ENCODE measurements around the gene REEP5. TPM values are rescaled to one million over a fixed set of nuclear protein-coding genes. Genes with fewer than 3 reads are reported as not detected.

REEP5 gene
- total and polyA plus RNA-seq, 9 of the 15 experiments (the other 6 are each of a cell fraction or from before 2014, with no cell fraction given), result 14.7 to 102 (median 36.0) TPM

DNA sequence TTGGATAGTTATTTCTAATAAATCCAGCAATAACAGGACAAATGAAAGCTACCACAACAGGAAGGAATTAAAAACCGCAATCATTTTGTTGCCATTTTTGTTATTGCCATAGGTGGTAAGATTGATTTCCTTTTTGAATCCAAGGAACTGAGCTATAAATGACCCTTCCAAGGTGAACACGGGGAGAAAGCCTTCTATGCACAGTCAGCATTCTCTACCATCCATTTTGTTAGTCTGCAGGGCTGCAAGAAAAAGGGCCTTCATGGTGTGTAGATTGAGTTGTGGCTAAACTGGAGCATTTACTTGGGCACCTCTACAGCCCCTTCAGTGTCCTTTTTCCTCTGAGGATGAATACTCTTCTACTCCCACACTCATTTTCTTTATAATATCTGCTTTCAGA lies 18.6 kb upstream of the REEP5 start:
- H3K9me3 ChIP-seq (replicated peaks; ENCODE audit: control insufficient read depth, insufficient read depth, low read depth, low read length), result no peaks in the 10 kb centered on the region
- no peak overlapping the region for H2AFZ ChIP-seq (ENCODE audit: low read depth, low read length)
- no peak for FAIRE-seq
- intact Hi-C loops (cut with micrococcal nuclease) (no loop called here), in situ Hi-C loops (cut with MboI) (no loop called here)
- no peak overlapping the region for H3K9ac ChIP-seq (ENCODE audit: insufficient read depth in 1 of 2, low read depth in 2 of 2, low read length in 2 of 2)
- no TSS peak for BruUV-seq (replicated peaks)
- H3K27me3 ChIP-seq (ENCODE audit: control insufficient read depth in 2 of 2, insufficient read depth in 2 of 2, low read length in 2 of 2), result no peaks in the 10 kb centered on the region; a peak in 1 of 5 replicates
- 33% methylated on average over 2 of the region's 2 CpGs for WGBS (ENCODE audit: insufficient coverage, low coverage, missing lambda C conversion rate)
- DNase-seq (ENCODE audit: extremely low read depth in 1 of 4, low spot score in 3 of 4), result peak in 1 of 4 experiments; percentile 2
- no peaks in the 10 kb centered on the region; a peak in 1 of 5 replicates for H3K4me1 ChIP-seq (replicated peaks in 1 of 2; ENCODE audit: control insufficient read depth in 2 of 2, insufficient read depth in 2 of 2, low read length in 2 of 2)
- no peaks in the 10 kb centered on the region for H3K9me1 ChIP-seq (ENCODE audit: control insufficient read depth, insufficient read depth, low read length)
- H3K4me3 ChIP-seq, result no peak overlapping the region
- ATAC-seq, result no peak; the same call in 2 of the 3 replicates
- no peaks in the 10 kb centered on the region for H4K20me1 ChIP-seq (replicated peaks; ENCODE audit: control insufficient read depth, insufficient read depth, low read length)
- H3K27ac ChIP-seq (ENCODE audit: extremely low read depth, low read depth, low read length), result no peak overlapping the region
- ChIA-PET CTCF (ENCODE audit: low intra/inter-chr PET ratio) (no interaction called here), POLR2A (interaction anchor here (0.9 kb wide), 1 partner anchor 9 kb away, joined by 3 read pairs; no protein-coding TSS in a partner anchor)
- no peaks in the 10 kb centered on the region for H3K79me2 ChIP-seq (ENCODE audit: control insufficient read depth, insufficient read depth, low read length)
- TF ChIP-seq MAFK (IDR thresholded peaks at IDR 0.05; ENCODE audit: low read length) (peak; percentile 74), MAFF (IDR thresholded peaks at IDR 0.05; ENCODE audit: low read length) (peak; percentile 64), C11orf30 (IDR thresholded peaks at IDR 0.05; ENCODE audit: low read depth) (peak; percentile 82), MAFG (tag; conservative IDR thresholded peaks at IDR 0.05) (peak; percentile 64), ZNF316 (IDR thresholded peaks at IDR 0.05) (peak; percentile 85), ZNF165 (CRISPR knock-in tag; IDR thresholded peaks at IDR 0.05; ENCODE audit: borderline replicate concordance) (no peak), RB1 (IDR thresholded peaks at IDR 0.05; ENCODE audit: low read depth) (no peak)
- no peaks in the 10 kb centered on the region for H3K36me3 ChIP-seq (ENCODE audit: control insufficient read depth, insufficient read depth, low read length)
- H3K4me2 ChIP-seq (ENCODE audit: insufficient read depth, low read length), result no peak overlapping the region

DNA sequence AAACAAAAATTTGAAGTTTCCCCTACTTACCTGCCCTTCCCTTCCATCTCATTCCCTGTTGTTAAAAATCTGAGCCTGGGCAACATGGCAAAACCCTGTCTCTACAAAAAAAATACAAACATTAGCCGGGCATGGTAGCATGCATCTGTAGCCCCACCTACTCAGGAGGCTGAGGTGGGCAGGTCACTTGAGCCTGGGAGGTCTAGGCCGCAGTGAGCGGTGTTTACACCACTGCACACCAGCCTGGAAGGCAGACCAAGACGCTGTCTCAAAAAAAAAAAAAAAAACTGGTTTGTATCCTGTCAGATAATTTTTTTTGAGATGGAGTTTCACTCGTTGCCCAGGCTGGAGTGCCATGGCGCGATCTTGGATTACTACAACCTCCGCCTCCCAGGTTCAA lies 16.3 kb upstream of the REEP5 start:
- Histone ChIP-seq H3K9ac (ENCODE audit: insufficient read depth in 1 of 2, low read depth in 2 of 2, low read length in 2 of 2) (no peak overlapping the region), H3K9me1 (ENCODE audit: control insufficient read depth, insufficient read depth, low read length) (no peaks in the 10 kb centered on the region), H3K9me3 (replicated peaks; ENCODE audit: control insufficient read depth, insufficient read depth, low read depth, low read length) (no peaks in the 10 kb centered on the region), H2AFZ (ENCODE audit: low read depth, low read length) (no peak overlapping the region), H4K20me1 (replicated peaks; ENCODE audit: control insufficient read depth, insufficient read depth, low read length) (no peaks in the 10 kb centered on the region), H3K36me3 (ENCODE audit: control insufficient read depth, insufficient read depth, low read length) (no peaks in the 10 kb centered on the region), H3K4me1 (replicated peaks in 1 of 2; ENCODE audit: control insufficient read depth in 2 of 2, insufficient read depth in 2 of 2, low read length in 2 of 2) (no peaks in the 10 kb centered on the region; a peak in 1 of 5 replicates), H3K4me2 (ENCODE audit: insufficient read depth, low read length) (no peak overlapping the region), H3K4me3 (no peak overlapping the region), H3K79me2 (ENCODE audit: control insufficient read depth, insufficient read depth, low read length) (no peaks in the 10 kb centered on the region), H3K27ac (ENCODE audit: extremely low read depth, low read depth, low read length) (no peak overlapping the region), H3K27me3 (ENCODE audit: control insufficient read depth in 2 of 2, insufficient read depth in 2 of 2, low read length in 2 of 2) (no peaks in the 10 kb centered on the region)
- WGBS (ENCODE audit: insufficient coverage, low coverage, missing lambda C conversion rate), result 54% methylated on average over 8 of the region's 8 CpGs
- ChIA-PET POLR2A (no interaction called here), CTCF (ENCODE audit: low intra/inter-chr PET ratio) (no interaction called here)
- FAIRE-seq (no peak), ATAC-seq (no peak), DNase-seq (ENCODE audit: extremely low read depth in 1 of 4, low spot score in 3 of 4) (no peak)
- no TSS peak for BruUV-seq (replicated peaks)
- TF ChIP-seq, protein P1, sequence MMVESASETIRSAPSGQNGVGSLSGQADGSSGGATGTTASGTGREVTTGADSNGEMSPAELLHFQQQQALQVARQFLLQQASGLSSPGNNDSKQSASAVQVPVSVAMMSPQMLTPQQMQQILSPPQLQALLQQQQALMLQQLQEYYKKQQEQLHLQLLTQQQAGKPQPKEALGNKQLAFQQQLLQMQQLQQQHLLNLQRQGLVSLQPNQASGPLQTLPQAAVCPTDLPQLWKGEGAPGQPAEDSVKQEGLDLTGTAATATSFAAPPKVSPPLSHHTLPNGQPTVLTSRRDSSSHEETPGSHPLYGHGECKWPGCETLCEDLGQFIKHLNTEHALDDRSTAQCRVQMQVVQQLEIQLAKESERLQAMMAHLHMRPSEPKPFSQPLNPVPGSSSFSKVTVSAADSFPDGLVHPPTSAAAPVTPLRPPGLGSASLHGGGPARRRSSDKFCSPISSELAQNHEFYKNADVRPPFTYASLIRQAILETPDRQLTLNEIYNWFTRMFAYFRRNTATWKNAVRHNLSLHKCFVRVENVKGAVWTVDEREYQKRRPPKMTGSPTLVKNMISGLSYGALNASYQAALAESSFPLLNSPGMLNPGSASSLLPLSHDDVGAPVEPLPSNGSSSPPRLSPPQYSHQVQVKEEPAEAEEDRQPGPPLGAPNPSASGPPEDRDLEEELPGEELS (CRISPR knock-in tag; IDR thresholded peaks at IDR 0.05; ENCODE audit: borderline replicate concordance), result no peak
- TF ChIP-seq SMAD1 (IDR thresholded peaks at IDR 0.05; ENCODE audit: low read depth, low read length, partially characterized antibody) (no peak), TAF7 (tag; IDR thresholded peaks at IDR 0.05) (no peak), TRIM24 (IDR thresholded peaks at IDR 0.05) (no peak), JUNB (CRISPR knock-in tag; conservative IDR thresholded peaks at IDR 0.05) (no peak), ZNF583 (CRISPR knock-in tag; IDR thresholded peaks at IDR 0.05) (no peak), MTA2 (IDR thresholded peaks at IDR 0.05; ENCODE audit: low read depth) (no peak), THRAP3 (IDR thresholded peaks at IDR 0.05; ENCODE audit: borderline replicate concordance) (no peak)
- TF ChIP-seq, protein P2, sequence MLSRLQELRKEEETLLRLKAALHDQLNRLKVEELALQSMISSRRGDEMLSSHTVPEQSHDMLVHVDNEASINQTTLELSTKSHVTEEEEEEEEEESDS (CRISPR knock-in tag; IDR thresholded peaks at IDR 0.05), result no peak
- intact Hi-C loops (cut with micrococcal nuclease), result no loop called here
- in situ Hi-C loops (cut with MboI), result no loop called here
